K562 (cell line): ENCODE data around the gene XIRP2. TPM values are rescaled to one million over a fixed set of nuclear protein-coding genes. Genes with fewer than 3 reads are reported as not detected.

Experiments
- ATAC-seq: fragments of 200-7000 bp; cut with Tn5 transposase; 3 replicates; pipeline ENCODE4 v1.9.1; 2020; ENCODE audit warnings: moderate library complexity
- BruUV-seq: library from RNA; stranded (reverse); fragments of 400-500 nt; replicated peaks from 2 replicates; lab custom pipeline; 2021; lab: Mats Ljungman, UMichigan
- CTCF ChIA-PET: fragments of 300-600 bp; formaldehyde crosslinking; extraction: SDS; loops from one replicate; lab custom pipeline; 2021; ENCODE audit warnings: low intra/inter-chr PET ratio; lab: Yijun Ruan, JAX
- POLR2A ChIA-PET: fragments of 300-600, 350-650 bp; sonication (Branson Sonifier 250); formaldehyde crosslinking; extraction: SDS; loops from one replicate; lab custom pipeline; 2021; ENCODE audit warnings: antibody characterized with exemption, inconsistent platforms; lab: Yijun Ruan, JAX
- DNase-seq, 4 experiments: peaks; one replicate each; pipeline versions ENCODE4 v3.0.0 to v3.0.0-alpha.2; 2011 to 2018; ENCODE audit warnings: low spot score in 3 of 4, mixed read lengths in 3 of 4; ENCODE audit errors: extremely low read depth in 1 of 4
- FAIRE-seq: peaks from 2 replicates; lab custom pipeline; 2011; peaks lifted over from hg19 to GRCh38; lab: Jason Lieb, UNC
- H2AFZ ChIP-seq: 2 replicates; pipeline ENCODE4 v1.6.0; 2011; ENCODE audit warnings: low read depth, low read length, control low read depth, inconsistent platforms
- H3K27ac ChIP-seq: fragments of 200-600 bp; 3 replicates; pipeline ENCODE4 v1.8.0; 2011; ENCODE audit warnings: low read depth, mild to moderate bottlenecking, control low read depth, inconsistent platforms, low read length, moderate library complexity, mixed read lengths; ENCODE audit errors: extremely low read depth
- H3K27me3 ChIP-seq, 2 experiments: fragments of 300-600 bp in 1 of 2; 2 replicates in 1 of 2; 3 replicates in 1 of 2; pipeline versions ENCODE4 v1.6.0 to v1.8.0; 2011; ENCODE audit warnings: inconsistent platforms in 2 of 2, low read length in 2 of 2, mild to moderate bottlenecking in 1 of 2, mixed read lengths in 1 of 2, moderate library complexity in 1 of 2; ENCODE audit not compliant: control insufficient read depth in 2 of 2, insufficient read depth in 2 of 2
- H3K36me3 ChIP-seq: fragments of 300-600 bp; 3 replicates; pipeline ENCODE4 v1.8.0; 2011; ENCODE audit warnings: mild to moderate bottlenecking, low read length, inconsistent platforms; ENCODE audit not compliant: control insufficient read depth, insufficient read depth
- H3K4me1 ChIP-seq, 2 experiments: fragments of 200-600 bp in 1 of 2; replicated peaks in 1 of 2; 2 replicates in 1 of 2; 3 replicates in 1 of 2; pipeline versions ENCODE4 v1.5.1 to v1.8.0; 2011; ENCODE audit warnings: inconsistent platforms in 2 of 2, low read length in 2 of 2, mild to moderate bottlenecking in 1 of 2, mixed read lengths in 1 of 2, moderate library complexity in 1 of 2; ENCODE audit not compliant: control insufficient read depth in 2 of 2, insufficient read depth in 2 of 2
- H3K4me2 ChIP-seq: 2 replicates; pipeline ENCODE4 v1.6.1; 2011; ENCODE audit warnings: low read length, control low read depth, inconsistent platforms, mixed read lengths; ENCODE audit not compliant: insufficient read depth
- H3K4me3 ChIP-seq: fragments of 200-600 bp; sonication (generic), shearing (Covaris generic); 2 replicates; pipeline ENCODE4 v1.5.1; 2016; ENCODE audit warnings: control low read depth, inconsistent platforms
- H3K79me2 ChIP-seq: fragments of 200-600 bp; 3 replicates; pipeline ENCODE4 v1.8.0; 2011; ENCODE audit warnings: low read length, inconsistent platforms; ENCODE audit not compliant: control insufficient read depth, insufficient read depth
- H3K9ac ChIP-seq, 2 experiments: 2 replicates each; pipeline versions ENCODE4 v1.6.0 to v1.6.1; 2011; ENCODE audit warnings: low read depth in 2 of 2, low read length in 2 of 2, control low read depth in 1 of 2, inconsistent platforms in 1 of 2, mild to moderate bottlenecking in 1 of 2, mixed read lengths in 1 of 2; ENCODE audit not compliant: insufficient read depth in 1 of 2
- H3K9me1 ChIP-seq: one replicate; pipeline ENCODE4 v1.6.0; 2011; ENCODE audit warnings: inconsistent platforms, mild to moderate bottlenecking, low read length, moderate library complexity; ENCODE audit not compliant: control insufficient read depth, insufficient read depth
- H3K9me3 ChIP-seq: replicated peaks from 2 replicates; pipeline ENCODE4 v1.5.1; 2011; ENCODE audit warnings: low read depth, low read length, inconsistent platforms; ENCODE audit not compliant: control insufficient read depth, insufficient read depth
- H4K20me1 ChIP-seq: replicated peaks from 2 replicates; pipeline ENCODE4 v1.6.1; 2011; ENCODE audit warnings: low read length, inconsistent platforms, mixed read lengths; ENCODE audit not compliant: control insufficient read depth, insufficient read depth
- ARID4B ChIP-seq: sonication (generic); formaldehyde crosslinking; IDR thresholded peaks from 2 replicates; pipeline ENCODE4 v1.8.0; 2022; ENCODE audit warnings: mild to moderate bottlenecking, missing genetic modification reagents
- FOXJ2 ChIP-seq: fragments of 200-800 bp; sonication (Bioruptor generic); IDR thresholded peaks from 2 replicates; pipeline ENCODE4 v1.6.1; 2016; ENCODE audit warnings: missing genetic modification characterization, missing compliant biosample characterization
- HMBOX1 ChIP-seq: sonication (generic); IDR thresholded peaks from 2 replicates; pipeline ENCODE4 v1.6.1; 2016
- POLR2AphosphoS5 ChIP-seq: IDR thresholded peaks from 2 replicates; pipeline ENCODE4 v1.6.1; 2011; ENCODE audit warnings: mild to moderate bottlenecking, low read depth, low read length, moderate library complexity; ENCODE audit not compliant: control insufficient read depth, insufficient read depth
- U2AF2 ChIP-seq: fragments of 200-400 bp; formaldehyde crosslinking; optimal IDR thresholded peaks from 2 replicates; pipeline ENCODE3; 2017; ENCODE audit warnings: low read depth, mild to moderate bottlenecking, low read length
- ZBED1 ChIP-seq: IDR thresholded peaks from 2 replicates; pipeline ENCODE4 v1.6.1; 2014
- ZBTB11 ChIP-seq, 3 experiments: fragments of 200-800 bp in 1 of 3; fragments of 250-450 bp in 1 of 3; fragments of 450-650 bp in 1 of 3; sonication (Bioruptor Pico) in 1 of 3; sonication (Bioruptor generic) in 1 of 3; formaldehyde crosslinking in 1 of 3; IDR thresholded peaks; 2 replicates each; pipeline versions ENCODE4 v1.6.1 to v1.8.0; 2016 to 2022; ENCODE audit warnings: mild to moderate bottlenecking in 2 of 3, missing genetic modification characterization in 2 of 3, missing compliant biosample characterization in 1 of 3, moderate library complexity in 1 of 3
- ZBTB17 ChIP-seq: fragments of 450-650 bp; formaldehyde crosslinking; IDR thresholded peaks from 2 replicates; pipeline ENCODE4 v1.4.0; 2020; ENCODE audit warnings: mild to moderate bottlenecking
- ZNF780A ChIP-seq: fragments of 250-450 bp; sonication (Bioruptor Pico); IDR thresholded peaks from 2 replicates; pipeline ENCODE4 v1.5.0; 2021; ENCODE audit warnings: mild to moderate bottlenecking
- WGBS: fragments of 100-300 bp; shearing (Covaris generic); methylation state at CpG from one replicate; pipeline ENCODE4 v1.1.6; 2016; ENCODE audit warnings: low coverage, mixed read lengths; ENCODE audit not compliant: insufficient coverage; ENCODE audit errors: missing lambda C conversion rate; 5-methylcytosine and 5-hydroxymethylcytosine counted together
- in situ Hi-C: fragments of 300-500 bp; cut with MboI; formaldehyde crosslinking; loops from 4 replicates; pipeline ENCODE4 v1.15.0; 2018; ENCODE audit warnings: inconsistent platforms, mixed read lengths
- intact Hi-C: fragments of 100-400 bp; cut with micrococcal nuclease; formaldehyde crosslinking; loops from 2 replicates; pipeline ENCODE4 v1.14.2; 2022
- polyA plus RNA-seq, 8 experiments: library from polyadenylated mRNA; depleted of rRNA in 4 of 8; stranded (reverse) in 5 of 8; unstranded in 3 of 8; fragments of >200 nt; fragmentation: Nextera tagmentation in 2 of 8; fragmentation: Illumina TruSeq in 1 of 8; extraction: Ambion mirVana in 2 of 8; extraction: Trizol in 1 of 8; gene quantifications; 2 replicates each; pipeline versions ENCODE4 v1.2.1 to v1.2.3, GENCODE V29; 2011 to 2014; ENCODE audit warnings: inconsistent platforms in 1 of 8, missing spikeins in 1 of 8
- total RNA-seq, 7 experiments: library from RNA; depleted of rRNA in 6 of 7; stranded (reverse); fragments of >200 nt in 6 of 7; fragmentation: Illumina TruSeq in 2 of 7; extraction: Trizol in 2 of 7; gene quantifications; 2 replicates each; pipeline versions ENCODE4 v1.2.1 to v1.2.3, GENCODE V29; 2011 to 2021; ENCODE audit warnings: low replicate concordance in 1 of 7

The XIRP2 gene
- total and polyA plus RNA-seq, 9 of the 15 experiments (the other 6 are each of a cell fraction or from before 2014, with no cell fraction given): 0.04 to 0.10 (median 0.04) TPM; not detected in 2

- CTCF ChIA-PET: interaction anchor here (0.6 kb wide), 1 partner anchor 1000 kb away, joined by 3 read pairs; no protein-coding TSS in a partner anchor
- no peaks in the 10 kb centered on the region for H3K9me1 ChIP-seq
- 3% methylated on average over 5 of the region's 5 CpGs for WGBS
- no peaks in the 10 kb centered on the region for H3K36me3 ChIP-seq
- intact Hi-C loops: no loop called here
- H3K9ac ChIP-seq: no peak overlapping the region
- no TSS peak for BruUV-seq
- H3K27ac ChIP-seq: no peak overlapping the region
- H3K4me1 ChIP-seq: no peaks in the 10 kb centered on the region
- DNase-seq: no peak
- no peak for ATAC-seq
- TF ChIP-seq POLR2AphosphoS5 (no peak), FOXJ2 (tag) (no peak), ZBTB11 (CRISPR knock-in tag; IDR thresholded peaks at IDR 0.05) (no peak), HMBOX1 (no peak), ARID4B (CRISPR knock-in tag) (no peak), ZBTB17 (no peak), ZNF780A (CRISPR knock-in tag) (no peak), ZBED1 (no peak), U2AF2 (no peak)
- TF ChIP-seq, all 486 proteins: peak for 0
- Histone ChIP-seq H3K4me2 (no peak overlapping the region), H3K79me2 (no peaks in the 10 kb centered on the region), H2AFZ (no peak overlapping the region), H3K4me3 (no peak overlapping the region), H3K27me3 (no peaks in the 10 kb centered on the region), H3K9me3 (0 out of 2 replicates have a peak, but pooled peaks cover 2% of the 10 kb centered on the region), H4K20me1 (no peaks in the 10 kb centered on the region)
- no peak for FAIRE-seq
- in situ Hi-C loops: no loop called here
- POLR2A ChIA-PET: no interaction called here
Measured at GRCh38 chr2:167136879-167137596, 248.8 kb downstream of the XIRP2 start.
